Mammary epithelial cell (primary cell): Measurements from ENCODE around the gene FYN.

Experiments
- CTCF ChIP-seq, 2 donors: IDR thresholded peaks in 1 of 2; conservative IDR thresholded peaks in 1 of 2; 2 replicates each; pipeline ENCODE4 v1.5.1; 2011 to 2012; ENCODE audit warnings: inconsistent platforms in 2 of 2, low read length in 2 of 2, mild to moderate bottlenecking in 2 of 2, control low read depth in 1 of 2, low read depth in 1 of 2; ENCODE audit not compliant: insufficient read depth in 1 of 2; ENCODE audit errors: extremely low read depth in 1 of 2
- EZH2 ChIP-seq: IDR thresholded peaks from 2 replicates; pipeline ENCODE4 v1.6.1; 2012; ENCODE audit warnings: low read length, inconsistent platforms, borderline replicate concordance

DNA sequence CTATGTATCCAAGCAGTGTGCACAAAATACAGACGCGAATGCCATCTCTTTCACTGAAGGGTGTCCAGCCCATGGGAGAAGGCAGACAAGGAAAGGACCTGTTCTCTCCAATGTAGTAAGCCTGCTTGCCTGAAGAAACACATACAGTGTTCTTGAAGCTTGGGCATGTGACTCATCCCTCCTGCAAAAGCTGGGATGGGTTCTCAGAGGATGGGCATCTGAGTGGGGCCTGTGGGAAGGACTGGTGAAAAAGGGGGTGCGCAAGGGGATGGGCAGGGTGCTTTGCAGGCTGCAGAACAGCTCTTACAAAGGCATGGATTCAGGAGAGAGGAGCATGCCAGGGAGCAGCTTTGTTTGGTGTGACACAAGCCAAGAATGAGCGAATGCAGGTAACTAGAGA is 128.1 kb downstream of the FYN start:
- no peak for TF ChIP-seq CTCF (conservative IDR thresholded peaks at IDR 0.05 in 1 of 2, IDR thresholded peaks at IDR 0.05 in 1 of 2; ENCODE audit: extremely low read depth in 1 of 2, insufficient read depth in 1 of 2, low read depth in 1 of 2, low read length in 2 of 2)
- TF ChIP-seq EZH2, result no peak
